Sciatic nerve (tissue), 2 donors: ENCODE measurements around the gene SPTBN5. TPM values are rescaled to one million over a fixed set of nuclear protein-coding genes. Genes with fewer than 3 reads are reported as not detected.
"Not testable (repeated sequence)": the region's sequence is repeated elsewhere in the genome, so short reads cannot be mapped to it uniquely, and the experiment has no call there.

Experiments used
- ATAC-seq: fragments of 200-7000 bp; cut with Tn5 transposase; one replicate; pipeline ENCODE4 v1.9.1; 2020; ENCODE audit warnings: mild to moderate bottlenecking, moderate library complexity
- DNase-seq: peaks from one replicate; pipeline ENCODE4 v3.0.0-alpha.2; 2020; ENCODE audit warnings: low spot score
- intact Hi-C: fragments of 100-400 bp; cut with DNase I; formaldehyde crosslinking; loops from one replicate; pipeline ENCODE4 v1.14.2; 2022
- total RNA-seq: library from RNA; stranded (reverse); fragmentation: NEBNext Ultra II Directional; extraction: Animal tissue kit (Norgen Biotek cat#: 25700); gene quantifications from one replicate; pipeline ENCODE4 v1.2.1, GENCODE V29; 2021
- donor health status: DM: no; HTN: no; CAD: no.
- donor health status: DM: no; HTN: no; CAD: no.

SPTBN5 gene
- total RNA-seq, 1 donor from 2014 or later: 35.0 TPM

- intact Hi-C loops: no loop called here
- ATAC-seq: no peak
- DNase-seq: no peak
Observed at GRCh38 chr15:41836713-41837454, 57.0 kb downstream of the SPTBN5 start.

GRCh38 chr15:41836073-41836472, 57.8 kb downstream of the SPTBN5 start:
- intact Hi-C loops: no loop called here
- no peak for ATAC-seq
- DNase-seq: no peak

- ATAC-seq (no peak), DNase-seq (no peak)
- intact Hi-C loops: no loop called here
Observed at GRCh38 chr15:41834096-41834495, 59.8 kb downstream of the SPTBN5 start.

DNA sequence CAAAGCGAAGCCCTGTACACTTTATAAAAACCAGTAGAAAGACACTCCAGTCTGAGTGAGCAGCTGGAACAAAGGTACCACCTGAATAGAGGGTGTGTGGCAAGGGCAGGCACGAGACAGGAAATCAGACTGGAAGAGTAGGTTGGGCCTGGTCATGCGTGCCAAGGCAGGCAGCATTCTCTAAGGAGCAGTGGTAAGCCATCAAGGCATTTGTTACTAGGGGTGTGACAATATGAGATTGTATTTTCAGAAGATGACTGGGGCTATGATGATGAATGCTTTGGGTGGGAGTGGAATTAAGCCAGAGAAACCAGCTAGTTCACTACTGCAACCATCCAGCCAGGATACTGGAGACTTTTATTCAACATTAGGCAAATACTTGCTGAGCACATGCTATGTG, 61.0 kb downstream of the SPTBN5 start:
- ATAC-seq (no peak), DNase-seq (no peak)
- intact Hi-C loops: no loop called here

GRCh38 chr15:41832208-41832607, 61.6 kb downstream of the SPTBN5 start:
- ATAC-seq (no peak), DNase-seq (no peak)
- intact Hi-C loops: no loop called here

GRCh38 chr15:41831291-41831690, 62.6 kb downstream of the SPTBN5 start:
- DNase-seq, intact Hi-C loops, ATAC-seq: not testable (repeated sequence)

DNA sequence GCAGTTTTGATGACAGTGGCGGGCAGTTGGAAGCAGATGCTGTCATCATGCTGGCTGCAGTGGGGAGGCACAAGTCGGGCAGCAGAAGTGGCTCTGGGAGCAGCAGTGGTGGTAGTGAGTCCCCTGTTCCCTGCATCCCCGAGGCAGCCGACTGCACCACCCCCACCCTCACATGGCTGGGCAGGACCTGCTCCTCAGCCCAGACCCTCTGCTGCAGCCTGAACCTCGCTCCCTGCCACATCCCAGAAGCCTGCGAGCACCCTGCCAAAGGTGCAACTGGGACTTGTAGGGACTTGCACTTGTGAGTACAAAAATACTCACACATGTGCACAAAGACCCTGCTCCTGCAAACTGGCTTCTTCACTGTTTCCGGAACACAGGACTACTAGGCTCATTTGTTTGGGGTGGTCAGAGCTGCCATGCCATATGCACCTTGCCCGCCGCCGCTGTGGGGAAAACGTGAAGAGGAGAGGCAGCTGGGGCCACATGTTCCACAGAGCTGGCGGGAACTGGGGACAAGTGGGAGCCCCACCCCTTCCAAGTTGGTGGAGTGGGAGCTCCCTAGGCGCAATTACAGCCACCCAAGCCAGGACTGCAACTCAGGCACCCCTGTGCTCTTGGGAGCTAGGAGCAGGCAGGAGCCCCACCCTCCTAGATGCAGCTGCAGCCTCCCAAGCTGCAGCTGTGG, 63.8 kb downstream of the SPTBN5 start:
- intact Hi-C loops: no loop called here
- no peak for DNase-seq

DNA sequence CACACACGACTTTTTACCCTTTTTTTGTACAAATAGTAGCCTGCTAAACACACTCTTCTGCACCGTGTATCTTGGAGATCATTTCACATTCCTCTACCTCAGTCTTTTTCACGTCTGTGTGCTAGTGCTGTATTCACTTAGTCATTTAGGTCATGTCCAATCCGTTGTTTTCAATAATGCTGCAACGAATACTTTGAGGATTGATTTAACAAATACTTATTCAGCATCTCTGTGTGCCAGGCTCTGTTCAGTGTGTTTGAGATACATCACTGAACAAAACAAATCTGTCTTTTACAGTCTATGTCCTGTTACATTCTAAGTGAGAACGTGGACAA, 65.1 kb downstream of the SPTBN5 start:
- ATAC-seq: no peak
- no peak for DNase-seq
- intact Hi-C loops: no loop called here

More for the DNA sequence above, 63.8 kb downstream of the SPTBN5 start:
- ATAC-seq: no peak

DNA sequence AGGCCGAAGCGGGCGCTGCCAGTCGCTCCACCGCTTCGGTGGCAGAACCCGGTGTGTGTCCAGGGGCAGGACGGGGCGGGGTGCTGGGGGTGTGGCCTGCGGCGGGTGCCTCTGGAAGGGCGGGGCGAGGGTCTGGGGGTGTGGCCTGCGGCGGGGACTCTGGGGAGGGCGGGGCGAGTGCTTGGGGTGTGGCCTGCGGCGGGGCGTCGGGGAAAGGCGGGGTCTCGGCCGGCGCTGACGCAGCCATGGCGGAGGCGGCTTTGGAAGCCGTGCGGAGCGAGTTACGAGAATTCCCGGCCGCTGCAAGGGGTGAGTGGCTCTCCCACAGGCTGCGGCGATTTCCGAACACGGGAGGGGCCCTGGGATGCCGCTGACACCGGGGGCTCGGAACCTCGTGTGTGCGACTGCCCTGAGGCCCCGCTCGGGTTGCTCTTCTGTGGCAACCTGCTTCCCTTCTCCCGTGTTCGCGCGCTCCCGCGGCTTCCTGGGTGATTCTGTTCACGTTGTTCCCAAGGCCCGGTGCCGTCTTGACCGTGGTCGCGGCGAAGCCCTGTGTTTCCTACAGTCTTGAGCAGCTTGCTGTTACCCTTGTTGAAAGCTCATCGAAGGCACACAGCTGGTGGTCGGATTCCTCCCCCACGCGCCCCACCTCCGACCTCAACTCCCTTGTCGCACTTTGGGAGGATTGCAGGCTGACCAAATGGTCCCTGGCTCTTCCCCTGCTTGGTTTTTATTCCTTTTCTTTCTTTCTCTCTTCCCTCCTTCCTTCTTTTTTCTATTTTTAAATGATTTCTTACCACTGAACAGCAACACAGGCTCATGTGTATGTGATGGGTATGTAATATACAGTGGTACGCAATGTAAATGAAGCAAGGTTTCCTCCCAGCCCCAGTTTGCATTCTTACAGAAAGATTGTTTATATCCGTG, 65.7 kb downstream of the SPTBN5 start, which contains the start of gene JMJD7:
JMJD7 (plus strand) TSS at position 213 of the 927 bp plus-strand sequence; CDS start at position 246, 33 bp downstream.
- intact Hi-C loops: no loop called here
- DNase-seq (peak; percentile 99), ATAC-seq (peak; percentile 97)

DNA sequence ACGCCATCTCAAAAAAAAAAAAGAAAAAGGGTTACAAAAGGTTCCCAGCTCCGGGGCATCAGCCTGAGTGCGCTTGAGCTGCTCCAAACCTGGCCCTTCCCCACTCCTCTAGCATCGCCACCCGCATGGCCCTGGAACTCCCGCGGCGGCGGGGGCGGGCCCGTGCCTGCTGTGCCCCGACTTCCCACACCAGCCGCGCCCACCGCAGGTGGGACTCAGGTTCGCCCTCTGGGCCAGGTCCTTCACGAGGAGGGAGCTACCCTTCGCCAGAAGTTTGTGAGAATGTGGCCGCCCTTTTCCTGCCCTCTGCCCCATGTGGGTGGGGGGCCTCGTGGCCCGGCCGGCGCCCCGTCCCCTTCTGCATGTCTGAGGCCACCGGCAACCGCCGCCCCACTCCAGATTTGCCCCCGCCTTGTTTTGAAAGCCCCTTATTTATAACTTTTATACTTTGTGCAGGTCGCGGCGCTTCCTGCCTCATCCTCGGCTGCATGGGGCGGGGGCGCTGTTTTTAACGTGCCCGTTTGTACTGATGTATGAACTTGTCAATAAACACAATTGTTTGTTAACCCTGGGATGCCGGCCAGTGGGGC, 66.5 kb downstream of the SPTBN5 start:
- DNase-seq: no peak
- intact Hi-C loops: no loop called here
- peak; percentile 5 for ATAC-seq

DNA sequence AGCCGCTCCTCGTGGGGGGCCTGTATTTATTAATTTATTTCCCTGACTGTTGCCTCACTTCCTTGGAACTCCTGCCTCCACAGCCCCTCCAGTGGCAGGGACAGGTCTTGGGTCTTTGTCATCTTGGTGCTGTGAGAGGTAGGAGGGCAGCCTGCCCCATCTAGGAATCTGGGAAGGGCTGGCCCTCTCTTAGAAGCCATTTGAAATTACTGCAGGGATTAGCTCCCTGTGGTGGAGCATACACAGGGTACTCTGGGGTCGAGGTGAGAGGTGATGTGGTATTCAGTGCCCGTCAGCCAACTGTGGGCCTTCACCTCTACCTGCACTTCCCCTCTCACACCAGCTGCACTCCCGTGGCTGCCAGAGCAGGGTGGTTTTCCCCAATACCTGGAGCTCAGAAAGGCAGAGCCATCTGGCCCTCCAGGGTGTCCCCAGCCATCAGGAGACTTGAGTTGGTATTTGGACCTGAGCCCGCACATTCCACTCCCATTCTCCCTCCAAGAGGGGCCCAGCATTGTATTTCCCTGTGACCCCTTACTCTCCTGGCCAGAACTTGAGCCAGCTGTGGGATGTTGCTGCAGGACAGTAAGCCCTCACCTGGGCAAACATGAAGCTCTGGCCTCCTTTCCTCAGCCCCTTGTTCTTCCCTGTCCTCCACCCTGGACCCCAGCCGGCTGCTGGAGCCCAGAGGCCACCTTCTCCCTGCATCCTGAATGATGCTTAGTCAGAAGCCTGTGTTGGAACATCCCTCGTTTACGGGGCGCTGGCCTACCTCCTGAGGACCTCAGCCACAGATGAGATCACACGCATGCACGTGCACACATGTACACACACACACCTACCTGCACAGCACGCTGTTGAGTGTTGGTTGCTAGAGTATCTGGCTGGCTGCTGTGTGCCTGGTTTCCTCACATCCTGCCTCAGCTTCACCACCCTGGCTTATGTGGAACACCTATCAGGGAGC, 68.0 kb downstream of the SPTBN5 start:
- DNase-seq: no peak
- ATAC-seq: no peak
- intact Hi-C loops: no loop called here

- DNase-seq (no peak), ATAC-seq (no peak)
- intact Hi-C loops: no loop called here
Observed at GRCh38 chr15:41825145-41825544, 68.7 kb downstream of the SPTBN5 start.

- intact Hi-C loops: no loop called here
- no peak for ATAC-seq
- no peak for DNase-seq
Observed at GRCh38 chr15:41824062-41824745, 69.6 kb downstream of the SPTBN5 start.

DNA sequence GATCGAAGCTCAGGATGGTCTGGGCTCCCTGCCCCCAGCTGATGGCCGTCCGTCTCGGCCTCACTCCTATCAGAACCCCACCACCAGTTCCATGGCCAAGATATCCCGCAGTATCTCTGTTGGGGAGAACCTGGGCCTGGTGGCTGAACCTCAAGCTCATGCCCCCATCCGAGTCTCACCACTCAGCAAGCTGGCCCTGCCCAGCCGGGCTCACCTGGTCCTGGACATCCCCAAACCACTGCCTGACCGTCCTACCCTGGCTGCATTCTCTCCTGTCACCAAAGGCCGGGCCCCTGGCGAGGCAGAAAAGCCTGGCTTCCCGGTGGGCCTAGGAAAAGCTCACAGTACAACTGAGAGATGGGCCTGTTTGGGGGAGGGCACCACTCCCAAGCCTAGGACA, 70.4 kb downstream of the SPTBN5 start:
- ATAC-seq: no peak
- intact Hi-C loops: no loop called here

GRCh38 chr15:41822957-41823356, 70.9 kb downstream of the SPTBN5 start:
- DNase-seq (no peak), ATAC-seq (no peak)
- intact Hi-C loops: no loop called here

More for the DNA sequence above, 70.4 kb downstream of the SPTBN5 start:
- DNase-seq: no peak

GRCh38 chr15:41822471-41822870, 71.4 kb downstream of the SPTBN5 start:
- DNase-seq (no peak), ATAC-seq (no peak)
- intact Hi-C loops: no loop called here

- intact Hi-C loops: no loop called here
- DNase-seq (no peak), ATAC-seq (no peak)
Observed at GRCh38 chr15:41821831-41822230, 72.0 kb downstream of the SPTBN5 start.
